ENCODE results near the gene CFAP45.
A peak's percentile ranks its signal among the peaks of the same experiment; 100 is the strongest.

The CFAP45 gene

GRCh38 chr1:159936273-159936904 is 36.4 kb upstream of the CFAP45 start:
- DNase-seq: no peak

GRCh38 chr1:159935719-159936272 is 35.8 kb upstream of the CFAP45 start:
- DNase-seq: no peak

- DNase-seq: no peak
Observed at GRCh38 chr1:159935305-159935704, 35.3 kb upstream of the CFAP45 start.

- no peak for DNase-seq
Observed at GRCh38 chr1:159934136-159935039, 34.4 kb upstream of the CFAP45 start.

- DNase-seq: no peak
Observed at GRCh38 chr1:159933347-159933746, 33.4 kb upstream of the CFAP45 start.

GRCh38 chr1:159932296-159933285 is 32.6 kb upstream of the CFAP45 start:
- DNase-seq: no peak

- no peak for DNase-seq
Observed at GRCh38 chr1:159931795-159932173, 31.8 kb upstream of the CFAP45 start.

- DNase-seq: no peak
Observed at GRCh38 chr1:159931101-159931794, 31.3 kb upstream of the CFAP45 start.

GRCh38 chr1:159930634-159931033 is 30.7 kb upstream of the CFAP45 start:
- no peak for DNase-seq

- DNase-seq: no peak
Observed at GRCh38 chr1:159930216-159930615, 30.3 kb upstream of the CFAP45 start.

GRCh38 chr1:159929155-159930051 is 29.4 kb upstream of the CFAP45 start:
- no peak for DNase-seq

- DNase-seq: no peak
Observed at GRCh38 chr1:159928491-159929050, 28.6 kb upstream of the CFAP45 start.

- no peak for DNase-seq
Observed at GRCh38 chr1:159927849-159928431, 28.0 kb upstream of the CFAP45 start.

- no peak for DNase-seq
Observed at GRCh38 chr1:159927211-159927848, 27.4 kb upstream of the CFAP45 start.

- no peak for DNase-seq
Observed at GRCh38 chr1:159925719-159926078, 25.7 kb upstream of the CFAP45 start.

GRCh38 chr1:159924791-159925718 is 25.1 kb upstream of the CFAP45 start, which contains the start of gene TAGLN2:
TAGLN2 (minus strand) TSS chr1:159925507; CDS start chr1:159920509, 4,998 bp downstream.
- DNase-seq: peak; percentile 57

- no peak for DNase-seq
Observed at GRCh38 chr1:159924025-159924790, 24.2 kb upstream of the CFAP45 start.
